Ishikawa (cell line): ENCODE data around the gene SLC24A3.

ENCODE experiments used
- CREB1 ChIP-seq: IDR thresholded peaks from 2 replicates; pipeline ENCODE4 v1.6.1; 2012; ENCODE audit warnings: low read depth
- EGR1 ChIP-seq: IDR thresholded peaks from 2 replicates; pipeline ENCODE4 v1.6.1; 2012
- EP300 ChIP-seq: IDR thresholded peaks from 2 replicates; pipeline ENCODE4 v1.6.1; 2012; ENCODE audit warnings: borderline replicate concordance
- RAD21 ChIP-seq: IDR thresholded peaks from 2 replicates; pipeline ENCODE4 v1.6.1; 2012; ENCODE audit warnings: low read depth
- TCF12 ChIP-seq: IDR thresholded peaks from 2 replicates; pipeline ENCODE4 v1.6.1; 2012; ENCODE audit warnings: low read depth
- TEAD4 ChIP-seq: IDR thresholded peaks from 2 replicates; pipeline ENCODE4 v1.6.1; 2012
- YY1 ChIP-seq: IDR thresholded peaks from 2 replicates; pipeline ENCODE4 v1.6.1; 2012; ENCODE audit warnings: low read depth
- TF ChIP-seq, protein P1 (sequence below): IDR thresholded peaks from 2 replicates; pipeline ENCODE4 v1.6.1; 2012; ENCODE audit warnings: low read depth, mild to moderate bottlenecking

GRCh38 chr20:19609642-19610223, 397.3 kb downstream of the SLC24A3 start:
- TF ChIP-seq CREB1: no peak
- TF ChIP-seq YY1: no peak
- no peak for TF ChIP-seq TEAD4
- TF ChIP-seq, protein P1, sequence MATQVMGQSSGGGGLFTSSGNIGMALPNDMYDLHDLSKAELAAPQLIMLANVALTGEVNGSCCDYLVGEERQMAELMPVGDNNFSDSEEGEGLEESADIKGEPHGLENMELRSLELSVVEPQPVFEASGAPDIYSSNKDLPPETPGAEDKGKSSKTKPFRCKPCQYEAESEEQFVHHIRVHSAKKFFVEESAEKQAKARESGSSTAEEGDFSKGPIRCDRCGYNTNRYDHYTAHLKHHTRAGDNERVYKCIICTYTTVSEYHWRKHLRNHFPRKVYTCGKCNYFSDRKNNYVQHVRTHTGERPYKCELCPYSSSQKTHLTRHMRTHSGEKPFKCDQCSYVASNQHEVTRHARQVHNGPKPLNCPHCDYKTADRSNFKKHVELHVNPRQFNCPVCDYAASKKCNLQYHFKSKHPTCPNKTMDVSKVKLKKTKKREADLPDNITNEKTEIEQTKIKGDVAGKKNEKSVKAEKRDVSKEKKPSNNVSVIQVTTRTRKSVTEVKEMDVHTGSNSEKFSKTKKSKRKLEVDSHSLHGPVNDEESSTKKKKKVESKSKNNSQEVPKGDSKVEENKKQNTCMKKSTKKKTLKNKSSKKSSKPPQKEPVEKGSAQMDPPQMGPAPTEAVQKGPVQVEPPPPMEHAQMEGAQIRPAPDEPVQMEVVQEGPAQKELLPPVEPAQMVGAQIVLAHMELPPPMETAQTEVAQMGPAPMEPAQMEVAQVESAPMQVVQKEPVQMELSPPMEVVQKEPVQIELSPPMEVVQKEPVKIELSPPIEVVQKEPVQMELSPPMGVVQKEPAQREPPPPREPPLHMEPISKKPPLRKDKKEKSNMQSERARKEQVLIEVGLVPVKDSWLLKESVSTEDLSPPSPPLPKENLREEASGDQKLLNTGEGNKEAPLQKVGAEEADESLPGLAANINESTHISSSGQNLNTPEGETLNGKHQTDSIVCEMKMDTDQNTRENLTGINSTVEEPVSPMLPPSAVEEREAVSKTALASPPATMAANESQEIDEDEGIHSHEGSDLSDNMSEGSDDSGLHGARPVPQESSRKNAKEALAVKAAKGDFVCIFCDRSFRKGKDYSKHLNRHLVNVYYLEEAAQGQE: no peak
- no peak for TF ChIP-seq EP300
- TF ChIP-seq EGR1: no peak
- no peak for TF ChIP-seq RAD21
- no peak for TF ChIP-seq TCF12
